GM18499 (cell line): Measurements from ENCODE around the gene TM2D3.
A peak's percentile ranks its signal among the peaks of the same experiment; 100 is the strongest.
"Not testable (repeated sequence)": the region's sequence is repeated elsewhere in the genome, so short reads cannot be mapped to it uniquely, and the experiment has no call there.

ENCODE experiments used
- ATAC-seq: cut with Tn5 transposase; IDR thresholded peaks from one replicate; pipeline ENCODE4 v1.9.1; 2021; ENCODE audit warnings: moderate number of reproducible peaks; ENCODE audit not compliant: insufficient read depth, unreplicated experiment

Gene TM2D3

GRCh38 chr15:101657968-101658784 lies 6.0 kb upstream of the TM2D3 start:
- no peak for ATAC-seq

- no peak for ATAC-seq
These were observed 5.0 kb upstream of the TM2D3 start for GRCh38 chr15:101657171-101657570.

DNA sequence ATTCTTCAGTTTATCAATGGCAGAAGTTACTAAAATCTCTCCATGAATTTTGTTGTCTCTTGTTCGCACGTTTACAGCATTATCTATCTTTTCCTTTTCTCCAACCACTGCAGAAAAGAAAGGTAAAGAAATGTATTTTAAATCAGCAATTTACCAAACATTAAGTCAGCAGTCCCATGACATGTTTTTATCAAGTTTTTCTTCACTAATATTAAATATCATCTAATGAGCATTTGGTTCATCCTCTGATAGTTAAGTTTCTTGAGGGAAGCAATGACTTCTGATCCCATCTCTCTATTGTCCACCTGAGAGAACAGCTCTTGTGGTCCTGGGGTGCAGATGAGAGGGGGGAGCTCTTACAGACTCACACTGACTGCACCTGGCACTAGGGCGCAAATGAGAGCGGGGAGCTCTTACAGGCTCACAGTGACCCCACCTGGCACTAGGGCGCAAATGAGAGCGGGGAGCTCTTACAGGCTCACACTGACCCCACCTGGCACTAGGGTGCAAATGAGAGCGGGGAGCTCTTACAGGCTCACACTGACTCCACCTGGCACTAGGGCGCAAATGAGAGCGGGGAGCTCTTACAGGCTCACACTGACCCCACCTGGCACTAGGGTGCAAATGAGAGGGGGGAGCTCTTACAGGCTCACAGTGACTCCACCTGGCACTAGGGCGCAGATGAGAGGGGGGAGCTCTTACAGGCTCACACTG lies 2.6 kb upstream of the TM2D3 start:
- not testable (repeated sequence) for ATAC-seq

DNA sequence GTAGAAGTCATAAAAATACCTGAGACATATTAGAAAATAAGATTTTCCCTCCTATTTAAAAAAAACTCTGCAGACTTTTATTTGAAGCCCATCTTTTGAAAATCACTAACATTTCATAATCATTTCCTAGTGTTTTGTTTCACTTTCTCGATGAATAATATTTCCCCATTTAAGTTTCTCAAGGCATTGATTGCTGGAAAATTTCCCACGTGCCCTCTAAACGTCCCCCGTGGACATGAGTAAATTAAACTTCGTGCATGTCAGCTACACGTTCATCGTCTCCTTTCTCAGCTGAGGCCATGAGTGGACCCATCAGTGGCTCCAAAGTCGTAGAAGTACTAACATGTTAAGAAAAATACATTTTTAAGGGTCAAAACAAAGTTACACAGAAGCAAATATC lies 2.0 kb upstream of the TM2D3 start:
- no peak for ATAC-seq

DNA sequence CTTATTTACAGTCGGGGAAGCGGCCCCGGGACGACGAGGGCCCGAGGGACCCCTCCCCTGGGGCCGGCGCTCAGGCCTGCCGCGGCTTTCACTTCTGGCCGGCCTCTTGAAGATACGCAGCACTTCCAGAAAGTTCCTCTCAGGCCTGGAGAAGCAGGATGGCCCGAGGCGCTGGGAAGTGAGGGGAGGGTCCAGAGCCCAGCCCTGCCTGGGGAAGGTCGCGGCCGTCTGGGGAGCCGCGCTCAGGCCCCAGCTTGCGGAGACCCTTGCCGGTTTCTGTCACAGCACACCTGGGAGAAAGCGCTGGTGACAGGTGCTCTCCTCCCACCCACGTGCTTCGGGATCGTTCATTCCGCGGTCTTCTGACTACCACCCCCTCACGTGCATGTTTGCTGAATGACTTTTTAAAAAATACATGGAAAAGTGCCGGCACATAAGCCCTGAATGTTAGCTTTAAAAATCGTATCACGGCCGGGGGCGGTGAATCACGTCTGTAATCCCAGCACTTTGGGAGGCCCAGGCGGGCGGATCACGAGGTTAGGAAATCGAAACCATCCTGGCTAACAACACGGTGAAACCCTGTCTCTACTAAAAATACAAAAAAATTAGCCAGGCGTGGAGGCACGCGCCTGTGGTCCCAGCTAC lies 727 bp upstream of the TM2D3 start:
- no peak for ATAC-seq

DNA sequence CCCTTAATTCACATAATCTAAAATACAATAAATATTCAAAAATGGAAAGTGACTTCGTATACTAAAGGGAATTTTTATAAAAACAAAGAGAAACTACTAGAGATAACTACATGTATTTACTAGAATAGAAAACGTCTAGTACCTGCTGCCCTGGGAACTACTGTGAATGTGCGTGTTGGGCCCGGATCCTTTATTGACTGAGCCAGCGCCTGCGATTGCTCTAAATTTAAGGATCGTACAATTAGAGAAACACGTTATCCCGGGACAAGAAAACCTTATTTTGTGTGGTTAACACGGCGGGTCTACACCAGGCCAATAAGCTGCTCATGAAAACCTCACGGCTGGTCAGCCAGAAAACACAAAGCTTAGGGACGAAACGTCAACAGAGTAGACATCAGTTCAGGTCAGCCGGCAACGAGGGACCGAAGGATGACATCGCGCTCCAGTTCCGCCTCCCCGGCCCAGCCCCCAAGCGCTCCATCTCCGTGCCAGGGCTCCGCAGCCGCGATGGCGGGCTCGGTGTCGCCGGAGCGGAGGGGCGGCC lies 555 bp downstream of the TM2D3 start:
- peak; percentile 28 for ATAC-seq

DNA sequence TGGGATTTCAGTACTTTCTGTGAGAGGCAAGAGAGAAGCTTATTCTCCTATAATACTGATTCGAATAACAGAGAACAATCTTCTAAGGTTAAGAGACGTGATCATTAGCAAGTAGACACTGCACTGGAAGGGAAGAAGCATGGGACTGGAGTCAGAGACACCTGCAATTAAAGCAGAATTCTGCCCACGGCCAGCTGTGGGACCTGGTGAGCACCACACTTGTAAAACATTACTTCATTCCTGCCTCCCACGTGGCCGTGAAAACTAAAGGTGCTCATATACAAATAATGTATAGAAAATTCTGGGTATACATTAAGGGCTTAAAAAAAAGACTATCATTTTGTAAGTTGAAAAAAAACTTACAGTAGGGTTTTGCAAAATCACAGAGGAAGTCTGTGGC lies 2.0 kb downstream of the TM2D3 start:
- no peak for ATAC-seq

DNA sequence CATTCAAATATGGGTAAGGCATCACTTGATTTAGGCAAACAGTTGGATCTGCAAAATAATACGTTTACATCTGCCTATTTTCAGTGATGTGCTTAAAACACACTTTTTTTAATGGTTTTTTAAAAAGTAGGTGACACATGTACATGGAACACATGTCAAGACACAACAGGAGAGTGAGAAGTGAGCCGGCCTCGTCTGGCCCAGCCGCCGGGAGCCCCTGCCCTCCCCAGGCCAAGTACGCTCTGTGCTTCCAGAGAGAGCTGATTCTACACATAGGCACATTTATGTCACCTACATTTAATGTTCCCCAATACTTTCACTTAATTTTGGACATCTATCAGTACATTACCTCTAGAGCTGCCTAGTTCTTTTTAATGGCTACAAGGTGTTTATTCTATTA lies 3.8 kb downstream of the TM2D3 start:
- ATAC-seq: no peak

DNA sequence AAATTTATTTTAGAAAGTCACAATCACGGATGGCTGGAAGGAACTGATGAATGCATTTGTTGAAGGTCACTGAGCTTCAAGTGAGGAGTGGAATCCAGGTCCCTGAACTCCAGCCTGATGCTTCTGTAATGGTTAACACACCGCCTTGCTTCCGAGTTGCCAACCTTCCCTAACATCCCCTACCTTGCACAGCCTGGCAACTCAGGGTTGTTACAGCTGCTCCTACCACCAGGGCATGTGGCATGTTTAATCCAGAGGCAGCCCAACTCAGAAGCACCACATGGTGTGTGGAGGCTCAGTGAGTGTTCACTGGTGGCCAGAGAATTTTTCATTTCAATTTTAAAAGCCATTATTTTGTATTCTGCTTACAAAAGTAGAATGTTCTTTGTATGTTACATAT lies 4.9 kb downstream of the TM2D3 start:
- no peak for ATAC-seq

GRCh38 chr15:101646672-101647071 lies 5.5 kb downstream of the TM2D3 start:
- ATAC-seq: no peak

DNA sequence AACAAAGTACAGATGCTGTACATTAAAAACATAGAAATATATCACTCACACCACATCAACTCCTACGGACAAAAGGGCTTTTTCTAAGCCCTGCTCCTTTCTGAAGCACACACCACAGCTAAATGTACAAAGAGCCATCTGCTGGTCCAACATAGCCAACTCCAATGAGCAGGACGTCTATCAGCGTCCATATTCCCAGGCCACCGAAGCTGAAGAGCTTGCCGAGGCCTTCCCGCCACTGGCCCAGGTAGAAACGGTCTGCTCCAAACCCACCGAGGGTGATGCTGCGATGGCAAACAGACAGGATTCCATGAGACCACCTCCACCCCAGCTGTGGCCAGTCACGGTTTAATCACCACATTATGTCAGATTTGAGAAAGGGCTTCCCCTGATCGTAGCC lies 9.8 kb downstream of the TM2D3 start:
- no peak for ATAC-seq

DNA sequence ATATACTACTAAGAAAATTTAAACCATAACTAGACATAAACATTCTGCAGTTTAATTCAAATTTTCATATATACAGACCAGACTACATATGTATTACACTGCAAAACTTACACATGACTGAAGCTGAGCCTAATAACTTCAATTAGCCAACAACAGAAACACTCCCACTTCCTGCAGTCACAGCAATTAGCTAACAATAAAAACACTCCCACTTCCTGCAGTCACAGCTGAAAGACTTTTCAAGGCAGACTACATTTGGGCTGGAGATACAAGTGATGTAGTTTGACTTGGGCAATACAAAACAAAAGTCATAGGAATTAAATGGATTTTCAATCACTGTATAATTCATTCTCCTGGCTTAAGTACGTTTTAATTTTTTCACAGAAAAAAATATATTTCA lies 10.3 kb downstream of the TM2D3 start:
- ATAC-seq: no peak

DNA sequence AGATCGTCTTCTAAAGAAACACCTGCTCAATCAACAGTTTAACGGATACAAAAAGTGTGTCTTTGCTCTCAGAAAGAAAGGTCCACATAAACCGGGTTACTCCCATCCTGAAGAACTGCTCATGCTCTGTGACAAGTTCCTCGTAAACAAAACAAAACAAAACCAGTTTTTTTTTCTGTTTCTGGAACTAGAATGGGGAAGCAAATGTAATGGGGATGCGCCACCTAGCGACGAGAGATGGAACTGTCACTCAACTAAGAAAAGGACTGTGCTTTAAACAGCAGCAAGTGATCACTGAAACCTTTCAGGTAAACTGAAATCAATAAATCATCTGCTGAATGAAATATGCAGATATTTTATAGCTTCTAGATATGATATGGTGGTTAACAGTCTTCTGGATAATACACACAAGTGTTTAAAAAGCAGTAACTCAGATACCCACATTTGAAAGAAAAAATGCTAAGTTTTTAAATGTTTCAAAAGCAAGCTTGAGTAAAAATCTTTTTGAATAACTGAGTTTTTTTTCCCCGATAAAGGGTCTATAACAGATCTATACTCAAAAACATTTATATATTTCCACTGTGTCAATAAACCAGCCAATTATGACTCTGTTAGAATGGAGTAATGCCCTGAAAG lies 10.9 kb downstream of the TM2D3 start:
- ATAC-seq: no peak

DNA sequence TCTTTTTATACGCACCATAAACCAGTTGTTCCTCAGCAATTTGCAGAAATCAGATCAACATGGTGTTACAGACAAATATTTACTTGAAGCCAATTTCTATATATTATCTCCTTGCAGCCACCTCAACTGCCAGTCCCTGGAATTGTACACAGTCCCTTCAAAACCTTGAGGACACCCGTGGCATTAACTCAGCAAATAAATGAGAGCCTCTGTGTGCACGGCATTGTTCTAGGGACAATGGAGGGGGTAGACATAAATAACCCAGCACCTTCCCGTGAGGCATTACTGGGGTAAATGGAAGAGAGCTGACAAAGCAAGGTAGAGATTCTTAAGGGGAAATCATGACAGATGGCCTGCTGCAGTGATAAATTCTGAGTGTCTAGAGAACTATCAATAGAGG lies 12.5 kb downstream of the TM2D3 start:
- no peak for ATAC-seq

DNA sequence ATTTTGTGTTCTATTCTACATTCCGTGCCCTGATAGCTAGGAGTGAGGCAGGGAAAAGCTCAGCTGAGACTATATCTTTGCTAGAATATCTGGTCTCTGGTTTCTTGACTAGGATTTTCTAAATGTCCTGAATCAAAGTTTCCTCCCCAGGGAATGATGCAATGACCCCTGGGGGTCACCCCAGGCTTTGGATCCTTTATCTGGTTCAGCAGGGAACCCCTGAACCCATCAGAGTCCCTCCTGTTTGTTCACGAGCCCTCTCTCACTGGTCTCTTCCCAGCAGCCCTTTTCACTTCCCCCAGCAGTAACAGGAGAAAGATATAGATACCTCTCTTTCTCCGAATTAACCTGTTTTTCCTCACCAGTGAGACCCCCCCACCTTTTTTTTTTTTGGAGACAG lies 14.3 kb downstream of the TM2D3 start:
- ATAC-seq: no peak

DNA sequence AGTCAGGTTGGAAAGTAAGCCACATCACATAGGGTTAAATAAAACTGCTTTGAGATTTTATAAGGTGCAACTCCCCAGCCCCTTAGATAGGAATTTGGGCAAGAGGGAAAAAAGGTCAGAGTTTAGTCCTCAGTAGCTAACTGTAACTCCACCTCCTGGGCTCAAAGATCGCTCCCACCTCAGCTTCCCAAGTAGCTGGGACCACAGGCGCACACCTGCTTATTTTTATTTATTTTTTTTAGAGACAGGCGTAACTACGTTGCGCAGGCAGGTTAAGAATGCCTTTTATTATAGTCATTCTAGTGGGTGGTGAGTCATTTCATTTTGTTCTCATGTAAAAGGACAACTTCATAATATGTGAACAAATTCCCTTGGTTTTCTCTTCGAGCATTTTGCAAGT lies 14.7 kb downstream of the TM2D3 start:
- ATAC-seq: no peak

GRCh38 chr15:101637038-101637437 lies 15.1 kb downstream of the TM2D3 start:
- no peak for ATAC-seq

DNA sequence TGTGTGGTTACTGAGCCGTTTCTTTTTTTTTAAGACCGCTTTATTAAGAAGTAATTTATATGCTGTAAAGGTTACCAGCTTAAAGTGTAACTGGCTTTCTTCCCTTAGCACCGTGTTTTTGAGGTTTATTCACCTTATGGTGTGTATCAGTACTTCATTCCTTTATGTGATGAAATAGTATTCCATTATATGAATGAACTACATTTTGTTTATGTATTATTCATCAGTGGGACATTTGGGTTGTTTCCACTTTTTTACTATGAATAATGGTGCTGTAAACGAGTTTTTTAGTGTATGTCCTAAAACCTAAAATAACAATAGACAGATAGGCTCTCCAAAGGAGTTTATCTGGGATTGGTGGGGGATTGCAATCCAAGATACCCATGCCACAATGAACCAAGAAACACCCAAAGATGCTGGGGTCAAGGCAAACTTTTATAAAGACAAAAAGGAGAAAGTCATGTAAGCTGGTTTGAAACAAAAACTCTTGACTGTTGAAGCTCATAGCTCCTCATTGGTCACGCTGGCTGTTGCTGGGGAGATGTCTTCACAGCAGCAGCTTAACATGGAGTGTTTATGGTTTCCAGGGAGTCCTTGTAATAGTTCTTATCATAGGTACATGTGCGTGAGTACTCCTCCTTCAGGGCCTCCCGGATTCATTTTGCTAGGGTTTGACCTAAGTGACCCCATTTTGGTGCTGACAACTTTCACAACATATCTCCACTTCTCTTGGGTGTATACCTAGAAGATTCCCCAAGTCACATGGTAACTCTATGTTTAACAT lies 16.0 kb downstream of the TM2D3 start:
- no peak for ATAC-seq

DNA sequence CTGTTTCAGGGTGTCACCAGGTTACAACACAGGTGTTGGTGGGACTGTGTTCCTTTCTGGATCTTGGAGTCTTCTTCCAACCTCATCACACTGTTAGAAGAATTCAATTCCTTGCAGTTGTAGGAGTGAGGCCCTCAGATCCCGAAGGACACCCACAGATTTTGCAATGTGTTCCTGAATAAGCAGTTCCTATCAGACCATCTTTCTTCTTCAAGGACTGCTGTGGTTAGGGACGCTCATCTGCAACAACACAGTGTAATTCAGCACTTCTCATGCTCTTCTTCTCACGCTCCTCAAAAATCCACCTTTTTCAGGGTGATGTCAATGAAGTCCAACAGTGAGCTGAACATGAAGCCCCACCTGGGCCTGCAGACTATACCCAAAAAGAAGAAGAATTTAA lies 18.8 kb downstream of the TM2D3 start:
- ATAC-seq: no peak

- not testable (repeated sequence) for ATAC-seq
These were observed 25.5 kb downstream of the TM2D3 start for GRCh38 chr15:101626729-101627128.
